HepG2 (cell line): ENCODE results near the gene SLC6A4. TPM values are rescaled to one million over a fixed set of nuclear protein-coding genes. Genes with fewer than 3 reads are reported as not detected.

Experiments
- ATAC-seq: fragments of 200-7000 bp; cut with Tn5 transposase; 3 replicates; pipeline ENCODE4 v1.9.1; 2020; ENCODE audit warnings: mild to moderate bottlenecking, moderate library complexity
- BruUV-seq: library from RNA; stranded (reverse); fragments of 400-500 nt; replicated peaks from 2 replicates; lab custom pipeline; 2021; lab: Mats Ljungman, UMichigan
- CTCF ChIA-PET: fragments of 300-600 bp; formaldehyde crosslinking; extraction: SDS; loops from one replicate; lab custom pipeline; 2021; ENCODE audit warnings: low total read pairs, inconsistent platforms, low intra/inter-chr PET ratio; lab: Yijun Ruan, JAX
- POLR2A ChIA-PET: fragments of 350-600 bp; sonication (Branson Sonifier 250); formaldehyde crosslinking; loops from one replicate; lab custom pipeline; 2020; ENCODE audit warnings: antibody characterized with exemption, inconsistent platforms; lab: Yijun Ruan, JAX
- DNase-seq: peaks from one replicate; pipeline ENCODE4 v3.0.0-alpha.2; 2015; ENCODE audit warnings: low spot score
- FAIRE-seq: peaks from 3 replicates; lab custom pipeline; 2011; peaks lifted over from hg19 to GRCh38; lab: Jason Lieb, UNC
- H2AFZ ChIP-seq: one replicate; pipeline ENCODE4 v1.6.1; 2011; ENCODE audit warnings: low read length, inconsistent platforms
- H3K27ac ChIP-seq: fragments of 300-600 bp; 3 replicates; pipeline ENCODE4 v1.8.0; 2011; ENCODE audit warnings: mixed run types, mild to moderate bottlenecking, mixed read lengths, low read length, inconsistent platforms; ENCODE audit not compliant: insufficient read depth; ENCODE audit errors: extremely low read length
- H3K27me3 ChIP-seq, 2 experiments: fragments of 200-600 bp in 1 of 2; 2 replicates in 1 of 2; 3 replicates in 1 of 2; pipeline versions ENCODE4 v1.6.0 to v1.8.0; 2011; ENCODE audit warnings: low read length in 2 of 2, mild to moderate bottlenecking in 2 of 2, moderate library complexity in 2 of 2, inconsistent platforms in 1 of 2; ENCODE audit not compliant: insufficient read depth in 2 of 2, control insufficient read depth in 1 of 2
- H3K36me3 ChIP-seq, 2 experiments: fragments of 200-600 bp in 1 of 2; replicated peaks in 1 of 2; 2 replicates in 1 of 2; 3 replicates in 1 of 2; pipeline versions ENCODE4 v1.5.1 to v1.8.0; 2011; ENCODE audit warnings: low read length in 2 of 2, inconsistent platforms in 1 of 2; ENCODE audit not compliant: insufficient read depth in 2 of 2, control insufficient read depth in 1 of 2
- H3K4me1 ChIP-seq: 2 replicates; pipeline ENCODE4 v1.5.1; 2012; ENCODE audit warnings: low read length, inconsistent platforms; ENCODE audit not compliant: insufficient read depth
- H3K4me2 ChIP-seq: 2 replicates; pipeline ENCODE4 v1.6.0; 2011; ENCODE audit warnings: low read depth, low read length, inconsistent platforms
- H3K4me3 ChIP-seq, 3 experiments: fragments of 200-600 bp in 1 of 3; sonication (generic), shearing (Covaris generic) in 1 of 3; replicated peaks in 1 of 3; 2 replicates each; pipeline ENCODE4 v1.5.1; 2011 to 2016; ENCODE audit warnings: low read length in 3 of 3, inconsistent platforms in 2 of 3, low read depth in 2 of 3, mild to moderate bottlenecking in 2 of 3, control low read depth in 1 of 3, mixed read lengths in 1 of 3; ENCODE audit not compliant: insufficient read depth in 1 of 3
- H3K79me2 ChIP-seq: one replicate; pipeline ENCODE4 v1.6.1; 2011; ENCODE audit warnings: low read length, inconsistent platforms; ENCODE audit not compliant: insufficient read depth
- H3K9ac ChIP-seq: 2 replicates; pipeline ENCODE4 v1.6.0; 2011; ENCODE audit warnings: mild to moderate bottlenecking, low read depth, low read length, inconsistent platforms; ENCODE audit not compliant: insufficient read depth
- H3K9me3 ChIP-seq: 2 replicates; pipeline ENCODE4 v1.5.1; 2012; ENCODE audit warnings: mild to moderate bottlenecking, low read length
- H4K20me1 ChIP-seq: 2 replicates; pipeline ENCODE4 v1.6.0; 2011; ENCODE audit warnings: inconsistent platforms, mild to moderate bottlenecking, low read length, moderate library complexity; ENCODE audit not compliant: insufficient read depth
- HOXA3 ChIP-seq: sonication (generic); formaldehyde crosslinking; IDR thresholded peaks from 2 replicates; pipeline ENCODE4 v1.5.0; 2020; ENCODE audit warnings: missing genetic modification reagents
- NR2C2 ChIP-seq: sonication (generic); formaldehyde crosslinking; IDR thresholded peaks from 2 replicates; pipeline ENCODE4 v1.4.0; 2020; ENCODE audit warnings: missing genetic modification reagents, mild to moderate bottlenecking, moderate library complexity, borderline replicate concordance
- RNF2 ChIP-seq: fragments of 450-650 bp; conservative IDR thresholded peaks from 2 replicates; pipeline ENCODE4 v1.6.1; 2016; ENCODE audit warnings: low read depth
- SALL1 ChIP-seq: sonication (generic); formaldehyde crosslinking; IDR thresholded peaks from 2 replicates; pipeline ENCODE4 v1.8.0; 2022; ENCODE audit warnings: mild to moderate bottlenecking, missing genetic modification reagents
- SNAPC2 ChIP-seq: sonication (generic); formaldehyde crosslinking; IDR thresholded peaks from 2 replicates; pipeline ENCODE4 v1.8.1; 2022; ENCODE audit warnings: mild to moderate bottlenecking, missing genetic modification reagents
- SP140L ChIP-seq: sonication (generic); formaldehyde crosslinking; IDR thresholded peaks from 2 replicates; pipeline ENCODE4 v1.4.0; 2020; ENCODE audit warnings: missing genetic modification reagents, borderline replicate concordance
- ZNF253 ChIP-seq: sonication (generic); formaldehyde crosslinking; IDR thresholded peaks from 2 replicates; pipeline ENCODE4 v1.8.0; 2022; ENCODE audit warnings: mild to moderate bottlenecking, missing genetic modification reagents, borderline replicate concordance
- ZNF678 ChIP-seq: sonication (generic); formaldehyde crosslinking; IDR thresholded peaks from 2 replicates; pipeline ENCODE4 v1.4.0; 2020; ENCODE audit warnings: mild to moderate bottlenecking, missing genetic modification reagents
- ZNF709 ChIP-seq: sonication (generic); formaldehyde crosslinking; IDR thresholded peaks from 2 replicates; pipeline ENCODE4 v1.5.0; 2020; ENCODE audit warnings: mild to moderate bottlenecking, missing genetic modification reagents
- ZNF891 ChIP-seq: sonication (generic); formaldehyde crosslinking; IDR thresholded peaks from 2 replicates; pipeline ENCODE4 v1.5.0; 2020; ENCODE audit warnings: mild to moderate bottlenecking, missing genetic modification reagents
- ZZZ3 ChIP-seq: sonication (generic); formaldehyde crosslinking; IDR thresholded peaks from 2 replicates; pipeline ENCODE4 v1.4.0; 2020; ENCODE audit warnings: missing genetic modification reagents, mild to moderate bottlenecking, borderline replicate concordance
- WGBS: methylation state at CpG from one replicate; pipeline ENCODE4 v1.1.6; 2017; ENCODE audit warnings: low lambda C conversion rate; 5-methylcytosine and 5-hydroxymethylcytosine counted together
- in situ Hi-C: cut with HindIII; loops from 2 replicates; pipeline ENCODE4 v1.10.0; 2017; ENCODE audit warnings: low pct_unique_long_range_greater_than_20kb; ENCODE audit not compliant: extremely low pct_ligation_motif_present
- intact Hi-C: fragments of 100-400 bp; cut with micrococcal nuclease; formaldehyde crosslinking; loops from one replicate; pipeline ENCODE4 v1.10.0; 2022; ENCODE audit not compliant: unreplicated experiment
- polyA plus RNA-seq, 8 experiments: library from polyadenylated mRNA; depleted of rRNA in 3 of 8; stranded (reverse) in 7 of 8; unstranded in 1 of 8; fragments of >200 nt; fragmentation: Illumina TruSeq in 4 of 8; extraction: Trizol in 4 of 8; gene quantifications; 2 replicates each; pipeline versions ENCODE4 v1.2.1 to v1.2.3, GENCODE V29; 2011 to 2016; ENCODE audit warnings: low read depth in 4 of 8, missing spikeins in 1 of 8, mixed read lengths in 1 of 8; ENCODE audit not compliant: insufficient read depth in 1 of 8
- total RNA-seq, 5 experiments: library from RNA; depleted of rRNA; stranded (reverse); fragments of >200 nt; fragmentation: Illumina TruSeq; extraction: Trizol; gene quantifications; 2 replicates each; pipeline ENCODE4 v1.2.3, GENCODE V29; 2016; ENCODE audit warnings: low read depth in 1 of 5
- TF ChIP-seq, protein P1 (sequence below): sonication (generic); IDR thresholded peaks from 2 replicates; pipeline ENCODE4 v1.6.1; 2016; ENCODE audit warnings: low read depth, borderline replicate concordance
- TF ChIP-seq, protein P2 (sequence below): sonication (generic); formaldehyde crosslinking; IDR thresholded peaks from 2 replicates; pipeline ENCODE4 v1.8.0; 2022; ENCODE audit warnings: missing genetic modification reagents, mild to moderate bottlenecking, inconsistent platforms, borderline replicate concordance
- TF ChIP-seq, protein P3 (sequence below): sonication (generic); formaldehyde crosslinking; conservative IDR thresholded peaks from 2 replicates; pipeline ENCODE4 v1.4.0; 2020; ENCODE audit warnings: missing genetic modification reagents
- TF ChIP-seq, protein P4 (sequence below): sonication (generic); formaldehyde crosslinking; IDR thresholded peaks from 2 replicates; pipeline ENCODE4 v1.4.0; 2020; ENCODE audit warnings: missing genetic modification reagents

The SLC6A4 gene
- total and polyA plus RNA-seq, 2 of the 13 experiments (the other 11 are each of a cell fraction or from before 2014, with no cell fraction given) = 7.6 to 20.3 TPM

DNA sequence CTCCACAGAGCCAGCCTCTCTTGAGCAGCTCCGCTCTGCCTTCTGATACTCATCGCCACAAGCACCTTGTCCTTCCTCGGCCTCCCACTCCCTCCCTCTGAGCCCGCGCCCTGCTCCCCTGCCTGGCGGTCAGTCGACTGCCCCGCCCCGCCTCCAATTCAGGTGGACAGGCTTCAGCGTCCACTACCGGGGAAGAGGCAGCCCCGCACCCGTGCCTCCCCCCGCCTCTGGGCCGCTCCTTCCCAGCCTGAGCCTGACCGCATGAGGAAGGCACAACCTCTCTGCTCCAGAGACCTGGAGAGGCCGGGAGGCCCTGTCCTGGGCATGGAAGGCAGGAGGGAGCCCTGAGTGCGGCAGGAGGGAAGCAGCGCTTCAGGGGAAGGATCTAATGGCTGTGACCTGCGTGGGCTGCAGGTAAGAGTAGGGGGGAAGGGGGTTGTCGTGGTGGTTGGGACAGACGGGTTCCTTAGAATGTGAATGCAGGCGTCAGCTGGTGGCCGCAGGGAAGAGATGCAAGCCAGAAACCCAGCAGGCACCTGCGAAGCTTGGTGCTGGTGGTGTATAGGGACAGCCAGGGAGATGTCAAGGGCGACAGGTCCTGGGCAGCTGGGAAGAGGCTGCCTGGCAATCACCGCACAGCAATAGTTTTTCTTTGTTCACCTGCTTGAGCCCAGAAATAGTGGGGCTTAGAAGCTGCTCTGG, 3.0 kb upstream of the SLC6A4 start (continued):
- TF ChIP-seq, protein P1, sequence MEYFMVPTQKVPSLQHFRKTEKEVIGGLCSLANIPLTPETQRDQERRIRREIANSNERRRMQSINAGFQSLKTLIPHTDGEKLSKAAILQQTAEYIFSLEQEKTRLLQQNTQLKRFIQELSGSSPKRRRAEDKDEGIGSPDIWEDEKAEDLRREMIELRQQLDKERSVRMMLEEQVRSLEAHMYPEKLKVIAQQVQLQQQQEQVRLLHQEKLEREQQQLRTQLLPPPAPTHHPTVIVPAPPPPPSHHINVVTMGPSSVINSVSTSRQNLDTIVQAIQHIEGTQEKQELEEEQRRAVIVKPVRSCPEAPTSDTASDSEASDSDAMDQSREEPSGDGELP = no peak
- TF ChIP-seq ZNF891 (CRISPR knock-in tag) (no peak), ZZZ3 (CRISPR knock-in tag) (no peak), HOXA3 (peak; percentile 13; the same call in 1 of the 2 replicates), ZNF709 (no peak), RNF2 (no peak), SNAPC2 (CRISPR knock-in tag) (no peak)
- TF ChIP-seq, protein P2, sequence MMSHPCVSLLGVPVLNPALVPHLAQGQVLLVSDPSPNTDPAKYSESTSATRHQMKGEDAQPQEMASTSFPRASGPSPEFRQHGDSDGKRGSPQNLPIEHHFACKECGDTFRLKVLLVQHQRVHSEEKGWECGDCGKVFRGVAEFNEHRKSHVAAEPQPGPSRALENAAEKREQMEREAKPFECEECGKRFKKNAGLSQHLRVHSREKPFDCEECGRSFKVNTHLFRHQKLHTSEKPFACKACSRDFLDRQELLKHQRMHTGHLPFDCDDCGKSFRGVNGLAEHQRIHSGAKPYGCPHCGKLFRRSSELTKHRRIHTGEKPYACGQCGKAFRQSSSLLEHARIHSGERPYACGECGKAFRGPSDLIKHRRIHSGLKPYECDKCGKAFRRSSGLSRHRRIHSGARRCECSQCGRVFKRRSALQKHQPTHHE (CRISPR knock-in tag) = no peak
- TF ChIP-seq, protein P3, sequence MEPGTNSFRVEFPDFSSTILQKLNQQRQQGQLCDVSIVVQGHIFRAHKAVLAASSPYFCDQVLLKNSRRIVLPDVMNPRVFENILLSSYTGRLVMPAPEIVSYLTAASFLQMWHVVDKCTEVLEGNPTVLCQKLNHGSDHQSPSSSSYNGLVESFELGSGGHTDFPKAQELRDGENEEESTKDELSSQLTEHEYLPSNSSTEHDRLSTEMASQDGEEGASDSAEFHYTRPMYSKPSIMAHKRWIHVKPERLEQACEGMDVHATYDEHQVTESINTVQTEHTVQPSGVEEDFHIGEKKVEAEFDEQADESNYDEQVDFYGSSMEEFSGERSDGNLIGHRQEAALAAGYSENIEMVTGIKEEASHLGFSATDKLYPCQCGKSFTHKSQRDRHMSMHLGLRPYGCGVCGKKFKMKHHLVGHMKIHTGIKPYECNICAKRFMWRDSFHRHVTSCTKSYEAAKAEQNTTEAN = no peak

DNA sequence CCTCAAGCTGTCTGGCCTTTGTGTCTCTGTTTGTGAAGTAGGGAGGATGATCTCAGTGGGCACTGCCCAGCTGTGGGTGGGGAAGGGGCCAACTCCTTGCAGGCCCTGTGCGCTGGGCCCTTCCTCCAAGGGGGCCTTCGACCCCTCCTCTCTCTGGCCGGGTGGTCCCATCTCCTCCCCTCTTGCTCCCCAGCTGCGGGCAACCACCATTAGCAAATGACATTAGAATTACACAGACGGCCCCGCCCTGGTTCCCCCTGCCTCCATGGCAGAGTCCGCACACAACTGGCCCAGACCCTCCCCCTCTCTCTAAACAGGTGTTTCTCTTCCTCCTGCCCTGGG, 2.5 kb upstream of the SLC6A4 start:
- Histone ChIP-seq H3K4me2 (peak overlapping the region; percentile 64), H3K27me3 (no peaks in the 10 kb centered on the region), H3K9me3 (no peaks in the 10 kb centered on the region), H3K27ac (no peak overlapping the region), H3K9ac (no peak overlapping the region), H3K4me3 (peak overlapping the region; percentile 28 to 61 (median 47); a peak in 5 of 6 replicates), H3K4me1 (peaks cover 38% of the 10 kb centered on the region), H2AFZ (no peak overlapping the region), H3K79me2 (no peaks in the 10 kb centered on the region), H4K20me1 (no peaks in the 10 kb centered on the region), H3K36me3 (no peaks in the 10 kb centered on the region)
- no TSS peak for BruUV-seq
- intact Hi-C loops (loop anchor here (5.0 kb wide), 1 partner anchor 111 kb away; no protein-coding TSS in a partner anchor), in situ Hi-C loops (loop anchor here (10.0 kb wide), 1 partner anchor 113 kb away; no protein-coding TSS in a partner anchor)
- 40% methylated on average over 7 of the region's 7 CpGs for WGBS
- ChIA-PET CTCF (interaction anchor here (2.6 kb wide), 1 partner anchor 113 kb away, joined by 10 read pairs; no protein-coding TSS in a partner anchor), POLR2A (no interaction called here)
- ATAC-seq (no peak), DNase-seq (no peak), FAIRE-seq (no peak)
- TF ChIP-seq ZNF253 (CRISPR knock-in tag) (no peak), NR2C2 (CRISPR knock-in tag) (no peak), ZNF678 (CRISPR knock-in tag) (no peak), SP140L (no peak), SALL1 (CRISPR knock-in tag) (no peak)
- TF ChIP-seq, protein P4, sequence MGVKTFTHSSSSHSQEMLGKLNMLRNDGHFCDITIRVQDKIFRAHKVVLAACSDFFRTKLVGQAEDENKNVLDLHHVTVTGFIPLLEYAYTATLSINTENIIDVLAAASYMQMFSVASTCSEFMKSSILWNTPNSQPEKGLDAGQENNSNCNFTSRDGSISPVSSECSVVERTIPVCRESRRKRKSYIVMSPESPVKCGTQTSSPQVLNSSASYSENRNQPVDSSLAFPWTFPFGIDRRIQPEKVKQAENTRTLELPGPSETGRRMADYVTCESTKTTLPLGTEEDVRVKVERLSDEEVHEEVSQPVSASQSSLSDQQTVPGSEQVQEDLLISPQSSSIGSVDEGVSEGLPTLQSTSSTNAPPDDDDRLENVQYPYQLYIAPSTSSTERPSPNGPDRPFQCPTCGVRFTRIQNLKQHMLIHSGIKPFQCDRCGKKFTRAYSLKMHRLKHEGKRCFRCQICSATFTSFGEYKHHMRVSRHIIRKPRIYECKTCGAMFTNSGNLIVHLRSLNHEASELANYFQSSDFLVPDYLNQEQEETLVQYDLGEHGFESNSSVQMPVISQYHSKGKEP (CRISPR knock-in tag) = no peak
